CD14-positive monocyte (primary cell): Measurements from ENCODE around the gene IZUMO1. TPM values are rescaled to one million over a fixed set of nuclear protein-coding genes. Genes with fewer than 3 reads are reported as not detected.

Experiments used
- DNase-seq, 3 donors: peaks; one replicate each; pipeline ENCODE4 v3.0.0-alpha.2; 2011 to 2022
- H2AFZ ChIP-seq: 2 replicates; pipeline ENCODE4 v1.6.0; 2012; ENCODE audit warnings: mild to moderate bottlenecking, low read depth, low read length, inconsistent platforms; ENCODE audit not compliant: insufficient read depth, poor library complexity, severe bottlenecking
- H3K27ac ChIP-seq, 2 donors: 1 replicate in 1 of 2; 2 replicates in 1 of 2; pipeline ENCODE4 v1.5.1; 2012 to 2013; ENCODE audit warnings: low read length in 2 of 2, control low read depth in 1 of 2, inconsistent platforms in 1 of 2, low read depth in 1 of 2, mild to moderate bottlenecking in 1 of 2
- H3K27me3 ChIP-seq, 2 donors: one replicate each; pipeline versions ENCODE4 v1.6.0 to v1.6.1; 2011 to 2013; ENCODE audit warnings: low read length in 2 of 2; ENCODE audit not compliant: control insufficient read depth in 2 of 2, insufficient read depth in 2 of 2
- H3K36me3 ChIP-seq, 2 donors: replicated peaks in 1 of 2; 1 replicate in 1 of 2; 2 replicates in 1 of 2; pipeline versions ENCODE4 v1.5.1 to v1.6.1; 2012 to 2013; ENCODE audit warnings: low read length in 2 of 2, control low read depth in 1 of 2, inconsistent platforms in 1 of 2, mild to moderate bottlenecking in 1 of 2; ENCODE audit not compliant: insufficient read depth in 2 of 2, control insufficient read depth in 1 of 2
- H3K4me1 ChIP-seq, 2 donors: 1 replicate in 1 of 2; 2 replicates in 1 of 2; pipeline versions ENCODE4 v1.5.1 to v1.6.1; 2012 to 2013; ENCODE audit warnings: low read length in 2 of 2, control low read depth in 1 of 2, inconsistent platforms in 1 of 2, mild to moderate bottlenecking in 1 of 2, moderate library complexity in 1 of 2; ENCODE audit not compliant: insufficient read depth in 2 of 2, control insufficient read depth in 1 of 2
- H3K4me2 ChIP-seq: replicated peaks from 2 replicates; pipeline ENCODE3; 2012; ENCODE audit warnings: low read length, moderate library complexity, mild to moderate bottlenecking; ENCODE audit not compliant: poor library complexity, severe bottlenecking; ENCODE audit errors: extremely low read depth
- H3K4me3 ChIP-seq, 3 experiments: fragments of 200-600 bp in 1 of 3; sonication (generic) in 1 of 3; replicated peaks in 1 of 3; 1 replicate in 2 of 3; 2 replicates in 1 of 3; pipeline ENCODE4 v1.5.1; 2011 to 2013; ENCODE audit warnings: low read length in 3 of 3, mild to moderate bottlenecking in 3 of 3, control low read depth in 2 of 3, low read depth in 2 of 3, inconsistent platforms in 1 of 3, moderate library complexity in 1 of 3
- H3K79me2 ChIP-seq: 2 replicates; pipeline ENCODE4 v1.6.0; 2012; ENCODE audit warnings: mild to moderate bottlenecking, control low read depth, inconsistent platforms, low read length, moderate library complexity; ENCODE audit not compliant: insufficient read depth
- H3K9ac ChIP-seq: 2 replicates; pipeline ENCODE4 v1.6.0; 2017; ENCODE audit warnings: low read length, mild to moderate bottlenecking; ENCODE audit not compliant: insufficient read depth, poor library complexity, severe bottlenecking
- H3K9me3 ChIP-seq, 2 donors: replicated peaks in 1 of 2; 1 replicate in 1 of 2; 2 replicates in 1 of 2; pipeline versions ENCODE4 v1.5.1 to v1.6.1; 2012 to 2013; ENCODE audit warnings: low read length in 2 of 2, control low read depth in 1 of 2; ENCODE audit not compliant: control insufficient read depth in 1 of 2, insufficient read depth in 1 of 2
- H4K20me1 ChIP-seq: 2 replicates; pipeline ENCODE4 v1.6.0; 2012; ENCODE audit warnings: mild to moderate bottlenecking, low read length, control low read depth, moderate library complexity; ENCODE audit not compliant: insufficient read depth
- H3K27ac Mint-ChIP-seq, 7 donors: one replicate each; pipeline ENCODE4 v1.8.0; 2020; ENCODE audit warnings: mild to moderate bottlenecking in 7 of 7, mixed read lengths in 7 of 7, moderate library complexity in 6 of 7, inconsistent platforms in 2 of 7
- H3K27me3 Mint-ChIP-seq, 3 donors: one replicate each; pipeline ENCODE4 v1.8.0; 2021 to 2022; ENCODE audit warnings: low read depth in 3 of 3, mild to moderate bottlenecking in 3 of 3, mixed read lengths in 3 of 3, moderate library complexity in 3 of 3, inconsistent platforms in 1 of 3
- H3K36me3 Mint-ChIP-seq, 2 donors: one replicate each; pipeline ENCODE4 v1.8.0; 2020; ENCODE audit warnings: mixed read lengths in 2 of 2, inconsistent platforms in 1 of 2, mild to moderate bottlenecking in 1 of 2
- H3K4me1 Mint-ChIP-seq: one replicate; pipeline ENCODE4 v1.8.0; 2020; ENCODE audit warnings: mild to moderate bottlenecking, mixed read lengths
- H3K4me3 Mint-ChIP-seq, 2 donors: one replicate each; pipeline ENCODE4 v1.8.0; 2020; ENCODE audit warnings: mild to moderate bottlenecking in 2 of 2, mixed read lengths in 2 of 2, moderate library complexity in 1 of 2
- H3K9me3 Mint-ChIP-seq, 7 donors: one replicate each; pipeline ENCODE4 v1.8.0; 2020 to 2022; ENCODE audit warnings: mixed read lengths in 7 of 7, mild to moderate bottlenecking in 6 of 7, moderate library complexity in 6 of 7, inconsistent platforms in 2 of 7
- WGBS: methylation state at CpG from one replicate; pipeline ENCODE4 v1.1.5; 2013; ENCODE audit warnings: missing lambda C conversion rate; ENCODE audit not compliant: insufficient coverage; 5-methylcytosine and 5-hydroxymethylcytosine counted together
- intact Hi-C, 2 donors: fragments of 100-400 bp; cut with micrococcal nuclease; formaldehyde crosslinking; loops; one replicate each; pipeline versions ENCODE4 v1.15.0 to v1.15.1; 2023
- polyA plus RNA-seq, 3 donors: library from polyadenylated mRNA; depleted of rRNA in 1 of 3; unstranded in 2 of 3; stranded (reverse) in 1 of 3; fragments of 300-500 nt in 2 of 3; fragments of >200 nt in 1 of 3; fragmentation: Illumina TruSeq in 2 of 3; gene quantifications; 1 replicate in 2 of 3; 2 replicates in 1 of 3; pipeline ENCODE4 v1.2.3, GENCODE V29; 2012 to 2021
- TF ChIP-seq, protein P1 (sequence below): fragments of 200-600 bp; IDR thresholded peaks from one replicate; pipeline ENCODE4 v1.8.0; 2022; ENCODE audit warnings: antibody characterized with exemption, mild to moderate bottlenecking

IZUMO1 gene
- polyA plus RNA-seq, 3 donors, result not detected

DNA sequence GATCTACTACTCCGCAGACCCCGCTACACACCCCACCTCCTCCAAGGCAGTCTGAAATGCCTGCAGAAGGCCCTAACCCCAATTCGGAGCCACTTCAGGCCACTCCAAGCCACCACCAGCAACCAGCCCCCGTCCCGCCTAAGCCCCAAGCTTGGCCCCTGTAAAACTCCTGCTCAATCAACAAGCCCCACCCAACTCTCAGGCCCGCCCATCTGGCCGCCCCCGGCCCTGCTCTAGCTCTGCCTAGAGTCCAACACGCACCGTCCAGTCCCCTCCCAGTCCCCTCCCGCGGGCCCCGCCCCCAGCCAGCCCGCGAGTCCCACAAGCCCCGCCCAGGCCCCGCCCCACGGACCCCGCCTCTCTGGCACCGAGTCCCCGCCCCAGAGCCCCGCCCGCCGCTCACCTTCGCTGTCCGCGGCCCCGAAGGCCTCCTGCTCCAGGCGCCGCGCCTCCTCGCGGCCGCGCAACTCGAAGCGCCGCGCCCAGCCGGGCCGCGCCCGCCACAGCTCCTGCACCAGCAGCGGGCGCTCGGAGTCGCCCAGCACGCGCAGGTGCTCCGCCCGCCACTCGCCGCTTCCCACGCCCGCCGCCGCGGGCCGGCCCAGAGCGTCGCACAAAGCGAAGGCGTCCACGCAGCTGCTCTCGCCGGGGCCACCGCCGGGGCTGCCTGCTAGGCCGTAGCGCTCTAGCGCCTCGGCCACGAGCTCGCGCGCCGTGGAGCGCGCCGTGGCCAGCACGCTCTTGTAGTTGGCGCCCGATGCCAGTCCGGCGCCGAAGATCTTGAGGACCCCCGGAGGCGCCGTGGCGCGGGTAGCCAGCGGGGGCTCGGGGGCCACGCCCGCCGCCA is 7.9 kb downstream of the IZUMO1 start:
- DNase-seq, result peak; percentile 50 to 77 (median 60)
- Histone ChIP-seq H3K4me3 (peak overlapping the region in 1 of 3 experiments; percentile 61), H4K20me1 (no peaks in the 10 kb centered on the region), H3K79me2 (no peaks in the 10 kb centered on the region), H3K27ac (no peak overlapping the region), H3K4me2 (peak overlapping the region; percentile 74), H2AFZ (peak overlapping the region; percentile 63), H3K9me3 (peaks cover 6 to 10% of the 10 kb centered on the region in 2 donors), H3K4me1 (peaks cover 13 to 27% of the 10 kb centered on the region in 2 donors), H3K9ac (peak overlapping the region; percentile 15), H3K36me3 (no peaks in the 10 kb centered on the region), H3K27me3 (peaks cover 14 to 24% of the 10 kb centered on the region in 2 donors)
- no peaks in the 10 kb centered on the region for H3K36me3 Mint-ChIP-seq
- H3K4me3 Mint-ChIP-seq, result peak overlapping the region; percentile 60 to 76
- H3K27ac Mint-ChIP-seq, result peak overlapping the region in 2 of 7 donors; percentile 50 to 85
- peaks cover 16% of the 10 kb centered on the region for H3K4me1 Mint-ChIP-seq
- peaks cover 2 to 22% (median 10%) of the 10 kb centered on the region in 7 donors for H3K9me3 Mint-ChIP-seq
- TF ChIP-seq, protein P1, sequence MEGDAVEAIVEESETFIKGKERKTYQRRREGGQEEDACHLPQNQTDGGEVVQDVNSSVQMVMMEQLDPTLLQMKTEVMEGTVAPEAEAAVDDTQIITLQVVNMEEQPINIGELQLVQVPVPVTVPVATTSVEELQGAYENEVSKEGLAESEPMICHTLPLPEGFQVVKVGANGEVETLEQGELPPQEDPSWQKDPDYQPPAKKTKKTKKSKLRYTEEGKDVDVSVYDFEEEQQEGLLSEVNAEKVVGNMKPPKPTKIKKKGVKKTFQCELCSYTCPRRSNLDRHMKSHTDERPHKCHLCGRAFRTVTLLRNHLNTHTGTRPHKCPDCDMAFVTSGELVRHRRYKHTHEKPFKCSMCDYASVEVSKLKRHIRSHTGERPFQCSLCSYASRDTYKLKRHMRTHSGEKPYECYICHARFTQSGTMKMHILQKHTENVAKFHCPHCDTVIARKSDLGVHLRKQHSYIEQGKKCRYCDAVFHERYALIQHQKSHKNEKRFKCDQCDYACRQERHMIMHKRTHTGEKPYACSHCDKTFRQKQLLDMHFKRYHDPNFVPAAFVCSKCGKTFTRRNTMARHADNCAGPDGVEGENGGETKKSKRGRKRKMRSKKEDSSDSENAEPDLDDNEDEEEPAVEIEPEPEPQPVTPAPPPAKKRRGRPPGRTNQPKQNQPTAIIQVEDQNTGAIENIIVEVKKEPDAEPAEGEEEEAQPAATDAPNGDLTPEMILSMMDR, result peak; percentile 53
- peaks cover 31 to 52% (median 36%) of the 10 kb centered on the region in 3 donors for H3K27me3 Mint-ChIP-seq
- 2% methylated on average over 91 of the region's 96 CpGs for WGBS
- intact Hi-C loops, result no loop called here

- TF ChIP-seq, protein P1, result no peak
- peak overlapping the region in 1 of 7 donors; percentile 54 for H3K27ac Mint-ChIP-seq
- Histone ChIP-seq H3K4me3 (no peak overlapping the region), H2AFZ (no peak overlapping the region), H3K79me2 (no peaks in the 10 kb centered on the region), H3K27me3 (peaks cover 14 to 24% of the 10 kb centered on the region in 2 donors), H3K27ac (no peak overlapping the region), H3K4me2 (no peak overlapping the region), H3K9ac (no peak overlapping the region), H3K9me3 (peaks cover 6 to 10% of the 10 kb centered on the region in 2 donors), H4K20me1 (no peaks in the 10 kb centered on the region), H3K36me3 (no peaks in the 10 kb centered on the region), H3K4me1 (peaks cover 13 to 27% of the 10 kb centered on the region in 2 donors)
- peaks cover 2 to 22% (median 11%) of the 10 kb centered on the region in 7 donors for H3K9me3 Mint-ChIP-seq
- peaks cover 26 to 48% (median 36%) of the 10 kb centered on the region in 3 donors for H3K27me3 Mint-ChIP-seq
- WGBS, result 77% methylated on average over 14 of the region's 22 CpGs
- no peaks in the 10 kb centered on the region for H3K36me3 Mint-ChIP-seq
- H3K4me3 Mint-ChIP-seq, result no peak overlapping the region
- H3K4me1 Mint-ChIP-seq, result peaks cover 16% of the 10 kb centered on the region
- DNase-seq, result no peak
- intact Hi-C loops, result no loop called here
Observed at GRCh38 chr19:48737360-48737998, 9.2 kb downstream of the IZUMO1 start.
